ENCODE results near the gene MAP4K5.

DNA sequence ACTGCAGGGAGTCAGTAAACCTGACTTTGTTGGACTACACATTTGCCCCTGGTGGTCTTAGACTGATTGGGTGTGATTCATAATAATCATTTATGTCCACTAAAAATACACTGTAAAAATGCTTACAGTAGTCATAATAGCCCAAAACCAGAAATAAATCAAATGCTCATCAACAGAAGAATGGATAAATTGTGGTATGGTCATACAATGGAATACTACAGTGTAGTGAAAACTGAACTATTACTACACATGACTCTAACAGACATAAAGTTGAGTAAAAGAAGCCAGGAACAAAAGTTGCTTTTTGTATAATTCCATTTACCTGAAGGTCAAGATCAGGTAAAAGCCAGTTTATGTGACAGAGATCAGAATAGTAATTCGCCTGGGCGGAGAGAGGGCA is 78.5 kb downstream of the MAP4K5 start:
- no peak for TF ChIP-seq ZNF274 (IDR thresholded peaks at IDR 0.05; ENCODE audit: low read depth, low read length)
- TF ChIP-seq YY1 (IDR thresholded peaks at IDR 0.05; ENCODE audit: insufficient read depth, insufficient read length) = no peak
- TF ChIP-seq SUZ12 (IDR thresholded peaks at IDR 0.05; ENCODE audit: extremely low read depth, insufficient read depth, insufficient read length) = no peak
